ENCODE results near the gene PPP1R13B. TPM values are rescaled to one million over a fixed set of nuclear protein-coding genes. Genes with fewer than 3 reads are reported as not detected.

PPP1R13B gene
- total and polyA plus RNA-seq, 11 donors = 27.5 to 96.2 (median 75.4) TPM

- no peaks in the 10 kb centered on the region for H3K36me3 ChIP-seq
- H3K4me3 ChIP-seq = no peak overlapping the region
- WGBS, 4 donors = 68 to 96% (median 78%) methylated on average over 7 of the region's 7 CpGs
- peaks cover 6 to 45% (median 31%) of the 10 kb centered on the region in 12 donors for H3K4me1 ChIP-seq
- H3K27ac ChIP-seq = no peak overlapping the region
- intact Hi-C loops (cut with DNase I) = no loop called here
- TF ChIP-seq, protein P1, sequence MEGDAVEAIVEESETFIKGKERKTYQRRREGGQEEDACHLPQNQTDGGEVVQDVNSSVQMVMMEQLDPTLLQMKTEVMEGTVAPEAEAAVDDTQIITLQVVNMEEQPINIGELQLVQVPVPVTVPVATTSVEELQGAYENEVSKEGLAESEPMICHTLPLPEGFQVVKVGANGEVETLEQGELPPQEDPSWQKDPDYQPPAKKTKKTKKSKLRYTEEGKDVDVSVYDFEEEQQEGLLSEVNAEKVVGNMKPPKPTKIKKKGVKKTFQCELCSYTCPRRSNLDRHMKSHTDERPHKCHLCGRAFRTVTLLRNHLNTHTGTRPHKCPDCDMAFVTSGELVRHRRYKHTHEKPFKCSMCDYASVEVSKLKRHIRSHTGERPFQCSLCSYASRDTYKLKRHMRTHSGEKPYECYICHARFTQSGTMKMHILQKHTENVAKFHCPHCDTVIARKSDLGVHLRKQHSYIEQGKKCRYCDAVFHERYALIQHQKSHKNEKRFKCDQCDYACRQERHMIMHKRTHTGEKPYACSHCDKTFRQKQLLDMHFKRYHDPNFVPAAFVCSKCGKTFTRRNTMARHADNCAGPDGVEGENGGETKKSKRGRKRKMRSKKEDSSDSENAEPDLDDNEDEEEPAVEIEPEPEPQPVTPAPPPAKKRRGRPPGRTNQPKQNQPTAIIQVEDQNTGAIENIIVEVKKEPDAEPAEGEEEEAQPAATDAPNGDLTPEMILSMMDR (IDR thresholded peaks at IDR 0.05) = no peak
- no peak for TF ChIP-seq POLR2A (IDR thresholded peaks at IDR 0.05)
- H3K9me3 ChIP-seq = no peaks in the 10 kb centered on the region
- DNase-seq (no peak), ATAC-seq (no peak)
- H3K27me3 ChIP-seq = no peaks in the 10 kb centered on the region
Observed at GRCh38 chr14:103815253-103815652, 32.1 kb downstream of the PPP1R13B start.

- Histone ChIP-seq H3K36me3 (no peaks in the 10 kb centered on the region), H3K4me3 (no peak overlapping the region), H3K9me3 (no peaks in the 10 kb centered on the region), H3K27ac (no peak overlapping the region), H3K4me1 (peaks cover 0 to 48% (median 17%) of the 10 kb centered on the region in 12 donors), H3K27me3 (no peaks in the 10 kb centered on the region)
- no peak for DNase-seq
- 94 to 98% (median 96%) methylated on average over 2 of the region's 2 CpGs for WGBS, 4 donors
- TF ChIP-seq POLR2A (IDR thresholded peaks at IDR 0.05) = no peak
- TF ChIP-seq, protein P1 (IDR thresholded peaks at IDR 0.05) = no peak
- intact Hi-C loops (cut with DNase I) = loop anchor here in 4 of 10 donors (2.0 to 5.0 kb wide), 4 partner anchors 51 to 176 kb away; no protein-coding TSS in a partner anchor
- no peak for ATAC-seq
Observed at GRCh38 chr14:103811189-103811588, 36.2 kb downstream of the PPP1R13B start.

DNA sequence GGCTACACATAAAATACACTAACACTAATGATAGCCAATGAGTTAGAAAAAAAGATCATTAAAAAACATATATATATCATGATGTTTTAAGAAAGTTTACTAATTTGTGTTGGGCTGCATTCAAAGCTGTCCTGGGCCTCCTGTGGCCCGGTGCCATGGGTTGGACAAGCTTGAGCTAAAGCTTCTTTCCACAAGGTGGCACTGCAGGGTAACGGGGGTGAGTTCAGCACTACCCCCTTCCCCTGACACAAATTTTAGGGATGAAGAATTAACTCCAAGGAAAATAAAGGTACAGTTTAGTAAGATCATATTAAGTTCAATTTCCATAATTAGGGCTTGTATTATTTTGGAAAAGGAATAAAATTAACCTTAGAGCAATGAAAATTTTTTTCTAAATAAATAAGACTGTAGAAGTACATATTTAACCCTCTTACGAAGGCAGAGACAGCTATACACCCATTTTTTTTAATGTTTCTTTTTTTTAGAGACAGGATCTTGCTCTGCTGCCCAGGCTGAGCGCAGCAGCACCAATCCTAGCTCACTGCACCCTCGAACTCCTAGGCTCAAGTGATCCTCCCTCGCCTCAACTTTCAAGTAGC, 38.9 kb downstream of the PPP1R13B start:
- ATAC-seq = peak; percentile 70 to 88 (median 78)
- Histone ChIP-seq H3K4me3 (no peak overlapping the region), H3K9me3 (no peaks in the 10 kb centered on the region), H3K27me3 (no peaks in the 10 kb centered on the region), H3K27ac (no peak overlapping the region), H3K36me3 (no peaks in the 10 kb centered on the region), H3K4me1 (peaks cover 3 to 75% (median 27%) of the 10 kb centered on the region in 12 donors)
- 48 to 53% (median 52%) methylated on average over 6 of the region's 6 CpGs for WGBS, 4 donors
- intact Hi-C loops (cut with DNase I) = loop anchor here (2.0 to 10.0 kb wide), 9 partner anchors 39 to 174 kb away; partner anchors contain the start of gene PPP1R13B (in 4 of the 10)
- DNase-seq = peak; percentile 77 to 81 (median 80)
- TF ChIP-seq, protein P1 (IDR thresholded peaks at IDR 0.05) = peak; percentile 78 to 94 (median 90)
- no peak for TF ChIP-seq POLR2A (IDR thresholded peaks at IDR 0.05)

- intact Hi-C loops (cut with DNase I) = loop anchor here in 8 of 10 donors (2.0 to 10.0 kb wide), 8 partner anchors 40 to 176 kb away; partner anchors contain the start of gene PPP1R13B (in 4 of the 8)
- H3K36me3 ChIP-seq = no peaks in the 10 kb centered on the region
- H3K27ac ChIP-seq = peak overlapping the region in 1 of 12 donors; percentile 42
- H3K27me3 ChIP-seq = no peaks in the 10 kb centered on the region
- 35 to 44% (median 42%) methylated on average over 5 of the region's 5 CpGs for WGBS, 4 donors
- no peak overlapping the region for H3K4me3 ChIP-seq
- H3K9me3 ChIP-seq = no peaks in the 10 kb centered on the region
- TF ChIP-seq, protein P1 (IDR thresholded peaks at IDR 0.05) = no peak
- TF ChIP-seq POLR2A (IDR thresholded peaks at IDR 0.05) = no peak
- DNase-seq (no peak), ATAC-seq (peak in 2 of 4 donors; percentile 3 to 35)
- peaks cover 3 to 73% (median 25%) of the 10 kb centered on the region in 12 donors for H3K4me1 ChIP-seq
Observed at GRCh38 chr14:103806805-103807204, 40.6 kb downstream of the PPP1R13B start.

Measured in heart left ventricle (tissue), 16 donors.